ENCODE measurements around the gene WLS.
"Not testable (repeated sequence)": the region's sequence is repeated elsewhere in the genome, so short reads cannot be mapped to it uniquely, and the experiment has no call there.

WLS gene

DNA sequence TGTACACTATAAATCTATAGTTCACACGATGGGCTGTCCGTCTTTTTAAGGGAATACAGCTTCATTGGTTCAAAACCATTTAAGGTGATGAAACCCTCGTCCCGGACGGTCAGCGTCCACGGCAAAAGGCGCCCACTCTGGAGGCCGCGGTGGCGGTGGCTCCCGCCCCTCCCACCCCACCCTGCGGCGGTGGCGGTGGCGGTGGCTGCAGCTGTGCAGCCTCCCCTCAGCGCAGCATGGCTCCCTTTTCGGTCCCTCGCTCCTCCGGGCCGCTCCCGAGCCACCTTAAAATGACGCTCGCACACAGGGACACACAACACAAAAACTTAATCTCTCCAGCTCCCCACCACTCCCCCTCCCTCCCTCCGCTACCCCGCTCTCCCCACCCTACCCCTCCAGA is 69.1 kb downstream of the WLS start:
- no peak for DNase-seq

DNA sequence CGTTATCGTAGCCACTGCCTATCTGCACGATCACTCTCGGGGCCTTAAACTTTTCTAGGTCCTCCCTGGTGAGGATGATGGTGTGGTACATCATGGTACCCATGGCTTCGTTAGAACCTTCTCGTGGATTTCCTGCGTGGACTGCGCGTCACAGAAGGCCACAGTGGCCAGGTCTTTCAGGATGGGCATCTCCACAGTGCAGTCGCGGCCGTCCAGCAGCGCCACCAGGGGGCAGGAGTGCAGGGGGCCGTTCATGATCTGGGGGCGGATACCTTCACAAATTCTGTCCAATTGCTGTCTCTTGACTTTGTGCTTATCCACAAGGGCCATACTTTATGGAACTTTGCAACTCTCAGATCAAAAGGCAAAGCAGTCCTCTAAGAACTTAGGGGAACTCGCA is 69.6 kb downstream of the WLS start:
- DNase-seq, result no peak

DNA sequence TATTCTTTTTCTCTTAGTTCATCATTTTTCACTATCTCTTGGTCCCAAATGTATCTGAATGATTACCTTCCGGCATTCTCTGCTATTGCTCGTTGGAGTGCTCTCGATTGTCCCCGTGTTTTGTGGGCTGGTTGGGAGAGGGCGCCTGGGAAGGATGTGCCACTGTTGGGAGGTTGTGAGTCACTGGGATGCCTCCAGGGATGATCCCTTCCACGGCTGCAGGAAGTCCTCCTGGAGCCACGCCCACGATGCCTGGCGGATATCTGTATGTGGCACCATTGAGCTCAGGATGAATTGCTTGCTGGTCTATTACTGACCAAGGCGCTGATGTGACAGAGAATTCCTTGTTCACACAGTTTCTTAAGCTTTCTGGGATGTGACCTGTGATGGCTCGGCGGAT is 70.7 kb downstream of the WLS start:
- not testable (repeated sequence) for DNase-seq

DNA sequence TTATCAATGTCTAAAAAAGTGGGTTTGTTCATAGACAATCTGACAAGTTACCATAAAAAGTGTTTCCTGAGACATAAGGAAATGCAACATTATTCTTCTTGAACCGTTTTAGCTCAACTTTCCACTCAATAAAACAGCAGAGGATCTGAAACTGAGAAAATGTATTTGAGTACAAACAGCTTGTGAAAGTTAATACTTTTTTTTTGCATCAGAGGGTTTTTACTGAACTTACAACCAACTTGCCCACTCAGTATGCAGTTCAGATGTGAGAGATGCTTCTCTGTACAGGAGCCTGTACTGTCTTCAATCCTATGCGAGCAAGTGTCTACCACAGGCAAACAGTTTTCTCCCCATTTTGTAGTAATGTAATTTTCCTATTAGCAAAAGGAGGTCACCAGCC is 71.4 kb downstream of the WLS start:
- not testable (repeated sequence) for DNase-seq

DNA sequence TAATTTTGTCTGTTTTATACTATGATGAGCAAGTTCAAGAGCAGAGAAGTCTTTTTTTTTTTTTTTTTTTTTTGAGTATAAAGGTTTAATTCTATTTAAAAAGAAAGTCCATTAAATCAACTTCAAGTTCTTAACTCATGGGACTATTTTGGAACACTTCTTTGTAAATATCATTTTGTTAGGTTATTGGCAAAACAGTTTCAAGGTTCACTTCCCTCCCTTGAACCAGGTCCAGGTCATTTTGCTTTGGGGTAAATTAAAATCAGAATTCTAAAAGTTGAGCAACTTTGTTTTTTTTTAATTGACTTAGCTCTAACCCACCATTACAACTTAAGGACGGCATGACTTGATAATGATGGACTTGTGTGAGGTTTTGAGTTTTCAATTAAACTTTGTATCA is 72.3 kb downstream of the WLS start:
- no peak for DNase-seq

- no peak for DNase-seq
These were observed 73.5 kb downstream of the WLS start for GRCh38 chr1:68158837-68159236.

DNA sequence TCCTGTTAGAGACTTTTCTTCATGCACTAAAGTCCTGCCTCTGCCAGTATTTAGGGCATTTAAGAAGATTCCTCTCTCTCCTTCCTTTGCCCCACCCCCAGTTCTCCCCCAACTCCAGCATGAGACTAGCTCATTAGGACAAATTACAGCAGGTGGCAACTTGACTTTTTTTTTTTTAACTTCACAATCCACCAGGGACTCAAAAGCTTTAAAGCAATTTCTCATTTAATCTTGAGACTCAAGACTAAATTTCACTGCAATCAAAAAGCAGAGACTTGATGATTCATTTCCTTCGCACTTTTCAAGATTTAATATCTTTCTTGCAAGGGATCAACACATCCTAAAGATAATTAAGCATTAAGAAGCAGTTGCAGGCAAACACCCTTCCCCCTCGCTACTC is 74.9 kb downstream of the WLS start:
- no peak for DNase-seq

DNA sequence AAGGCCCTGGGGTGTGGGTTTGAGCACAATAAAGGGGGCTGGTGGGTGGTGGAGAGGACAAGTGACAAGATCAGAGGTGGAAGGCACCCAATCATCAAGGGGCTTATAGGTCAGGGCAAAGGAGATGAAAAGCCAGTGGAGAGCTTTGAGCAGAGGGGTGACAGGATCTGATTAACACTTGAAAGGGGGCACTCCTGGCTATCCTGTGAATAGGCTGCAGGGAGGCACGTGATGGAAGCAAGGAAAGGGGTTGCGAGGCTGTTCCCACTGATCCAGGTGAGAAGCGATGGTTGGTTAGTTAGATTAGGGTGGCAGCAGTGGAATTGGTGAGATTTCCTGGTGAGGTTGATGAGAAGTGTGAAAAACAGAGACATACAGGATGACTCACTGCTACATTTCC is 80.6 kb downstream of the WLS start:
- DNase-seq, result no peak

DNA sequence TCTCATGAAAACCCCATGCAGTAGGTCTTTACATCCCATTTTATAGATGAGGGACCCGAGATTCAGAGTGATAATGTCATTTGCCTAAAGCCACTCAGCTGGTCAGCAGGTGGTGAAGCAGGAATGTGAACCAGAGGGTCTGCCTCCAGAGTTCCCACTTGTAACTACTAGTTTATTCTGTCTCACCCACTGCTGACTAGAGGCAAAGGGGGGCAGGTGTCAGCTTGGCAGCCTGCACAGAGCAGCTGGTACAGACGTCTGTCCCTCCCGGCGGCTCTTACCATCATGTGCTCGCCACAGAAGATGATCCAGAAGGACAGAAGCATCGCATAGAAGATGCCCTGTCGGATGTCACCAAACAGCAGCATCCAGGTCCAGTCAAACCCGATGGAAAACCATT is 82.4 kb downstream of the WLS start:
- no peak for DNase-seq

GRCh38 chr1:68149110-68149798 is 83.1 kb downstream of the WLS start:
- no peak for DNase-seq

GRCh38 chr1:68148631-68149030 is 83.7 kb downstream of the WLS start:
- DNase-seq, result no peak

- no peak for DNase-seq
These were observed 84.7 kb downstream of the WLS start for GRCh38 chr1:68147534-68148171.

GRCh38 chr1:68145418-68146126 is 86.8 kb downstream of the WLS start:
- DNase-seq, result no peak

DNA sequence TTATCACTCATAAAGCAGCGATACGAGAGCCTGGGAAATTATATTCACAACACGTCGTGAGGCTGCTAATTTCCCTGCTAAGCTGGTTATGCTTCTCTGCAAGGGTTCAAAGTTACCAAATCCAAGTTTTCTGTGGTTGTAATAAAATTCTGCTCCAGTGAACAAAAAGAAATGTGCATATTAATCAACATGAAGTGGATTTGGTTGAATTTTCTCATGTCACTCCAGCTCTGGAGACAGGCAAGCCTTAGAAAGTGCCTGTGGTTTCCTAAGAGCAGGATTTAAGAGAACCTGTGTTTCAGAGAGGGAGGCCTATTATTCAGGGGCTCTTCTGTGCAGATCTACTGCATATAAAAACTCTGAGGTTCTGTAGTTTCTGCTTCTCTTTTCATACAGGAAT is 87.5 kb downstream of the WLS start:
- DNase-seq, result no peak

DNA sequence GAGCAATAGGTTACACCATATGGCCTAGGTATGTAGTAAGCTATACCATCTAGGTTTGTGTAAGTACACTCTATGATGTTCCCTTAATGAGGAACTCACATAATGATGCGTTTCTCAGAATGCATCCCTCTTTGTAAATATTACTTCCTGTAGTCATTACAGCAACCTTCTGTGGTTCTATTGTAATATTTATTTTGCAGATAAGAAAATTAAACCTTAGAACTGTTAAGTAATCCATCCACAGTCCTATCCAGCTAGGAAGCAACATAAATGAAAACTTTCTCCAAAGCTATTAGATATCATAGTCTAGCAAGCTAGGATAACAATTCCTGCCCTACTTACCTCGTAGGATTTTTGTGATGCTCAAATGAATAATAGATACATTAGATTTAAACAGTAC is 88.7 kb downstream of the WLS start:
- no peak for DNase-seq

DNA sequence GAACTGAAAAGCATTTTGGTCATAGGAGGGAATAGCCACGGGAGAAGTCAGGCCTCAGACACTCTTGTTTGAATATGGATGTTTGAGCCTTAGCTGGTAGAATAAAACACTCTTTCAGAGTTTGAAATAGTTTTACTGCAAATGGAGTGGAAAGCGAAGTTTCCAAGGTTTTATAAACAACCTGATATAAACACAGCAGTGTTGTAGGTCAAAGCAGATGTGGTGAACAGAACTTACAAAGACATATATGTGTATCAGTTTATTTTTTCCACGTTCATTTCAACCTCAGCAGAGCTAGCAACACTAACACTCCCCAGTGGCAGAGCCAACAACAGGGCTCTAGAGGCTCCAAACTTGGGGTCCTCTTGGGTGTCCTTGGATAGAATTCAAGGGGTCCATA is 89.9 kb downstream of the WLS start:
- DNase-seq, result no peak

- DNase-seq, result no peak
These were observed 90.3 kb downstream of the WLS start for GRCh38 chr1:68142036-68142435.

DNA sequence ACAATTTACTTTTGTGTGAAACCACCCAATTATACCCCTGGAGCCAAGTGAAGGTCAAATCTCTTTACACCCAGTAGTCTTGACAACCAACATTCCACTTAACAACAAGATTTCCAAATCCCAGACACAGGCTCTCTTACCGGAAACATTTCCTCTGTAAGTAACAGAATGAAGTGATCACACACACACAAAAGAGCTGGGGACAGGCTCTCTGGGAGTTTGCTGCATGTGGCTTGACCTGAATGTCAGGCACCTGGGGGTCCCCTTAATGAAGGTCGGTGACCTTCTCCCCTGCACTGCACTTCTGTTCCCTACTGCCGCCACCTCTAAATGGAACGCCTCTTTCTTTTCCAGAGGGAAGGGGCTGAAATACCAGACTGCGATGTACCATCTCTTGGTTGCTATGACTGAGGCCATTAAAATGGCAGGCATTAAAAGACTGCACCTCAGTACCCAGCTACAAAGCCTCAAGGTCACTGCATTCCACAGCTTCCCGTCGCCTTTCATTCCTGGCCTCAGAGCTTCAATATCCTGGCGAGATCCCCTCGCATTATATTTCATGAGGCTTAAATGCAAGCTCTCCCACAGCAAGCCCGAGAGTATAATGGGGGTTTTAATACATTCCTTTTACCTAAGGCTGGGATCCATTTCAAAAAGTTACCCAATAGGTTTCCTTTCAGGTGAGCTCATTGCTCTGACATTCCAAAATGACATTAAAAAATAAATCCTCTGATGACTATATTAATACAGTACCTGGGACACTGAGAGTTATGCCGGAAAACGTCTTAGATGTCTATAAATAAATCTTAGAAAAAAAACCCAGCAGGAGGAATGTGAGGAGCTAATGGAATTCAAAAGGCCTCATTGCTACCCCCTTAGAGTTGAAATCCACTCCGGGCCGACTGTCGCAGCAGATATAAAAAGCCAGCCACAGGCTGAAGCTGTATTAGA is 91.0 kb downstream of the WLS start:
- no peak for DNase-seq

- no peak for DNase-seq
These were observed 91.8 kb downstream of the WLS start for GRCh38 chr1:68140536-68140935.

GRCh38 chr1:68136187-68136586 is 96.1 kb downstream of the WLS start:
- no peak for DNase-seq

GRCh38 chr1:68132426-68133130 is 99.7 kb downstream of the WLS start:
- no peak for DNase-seq

GRCh38 chr1:68131261-68131660 is 101.1 kb downstream of the WLS start:
- no peak for DNase-seq
